GM12874 (cell line): ENCODE measurements around the gene ABCC3.

Experiments used
- CTCF ChIP-seq: IDR thresholded peaks from 2 replicates; pipeline ENCODE4 v1.5.1; 2011; ENCODE audit warnings: low read depth, mild to moderate bottlenecking, control low read depth, low read length, moderate library complexity; ENCODE audit not compliant: insufficient read depth

The ABCC3 gene

DNA sequence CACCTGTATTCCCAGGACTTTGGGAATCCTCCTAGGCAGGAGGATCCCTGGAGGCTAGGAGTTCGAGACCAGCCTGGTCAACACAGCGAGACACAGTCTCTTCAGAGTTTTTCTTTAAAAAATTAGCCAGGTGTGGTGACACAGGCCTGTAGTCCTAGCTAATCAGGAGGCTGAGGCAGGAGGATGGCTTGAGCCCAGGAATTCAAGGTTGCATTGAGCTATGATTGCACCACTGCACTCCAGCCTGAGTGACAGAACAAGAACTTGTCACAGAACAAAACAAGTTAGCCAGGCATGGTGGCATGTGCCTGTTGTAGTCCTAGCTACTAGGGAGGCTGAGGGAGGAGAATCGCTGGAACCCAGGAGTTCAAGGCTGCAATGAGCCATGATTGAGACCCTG is 48.3 kb downstream of the ABCC3 start:
- TF ChIP-seq CTCF = no peak

DNA sequence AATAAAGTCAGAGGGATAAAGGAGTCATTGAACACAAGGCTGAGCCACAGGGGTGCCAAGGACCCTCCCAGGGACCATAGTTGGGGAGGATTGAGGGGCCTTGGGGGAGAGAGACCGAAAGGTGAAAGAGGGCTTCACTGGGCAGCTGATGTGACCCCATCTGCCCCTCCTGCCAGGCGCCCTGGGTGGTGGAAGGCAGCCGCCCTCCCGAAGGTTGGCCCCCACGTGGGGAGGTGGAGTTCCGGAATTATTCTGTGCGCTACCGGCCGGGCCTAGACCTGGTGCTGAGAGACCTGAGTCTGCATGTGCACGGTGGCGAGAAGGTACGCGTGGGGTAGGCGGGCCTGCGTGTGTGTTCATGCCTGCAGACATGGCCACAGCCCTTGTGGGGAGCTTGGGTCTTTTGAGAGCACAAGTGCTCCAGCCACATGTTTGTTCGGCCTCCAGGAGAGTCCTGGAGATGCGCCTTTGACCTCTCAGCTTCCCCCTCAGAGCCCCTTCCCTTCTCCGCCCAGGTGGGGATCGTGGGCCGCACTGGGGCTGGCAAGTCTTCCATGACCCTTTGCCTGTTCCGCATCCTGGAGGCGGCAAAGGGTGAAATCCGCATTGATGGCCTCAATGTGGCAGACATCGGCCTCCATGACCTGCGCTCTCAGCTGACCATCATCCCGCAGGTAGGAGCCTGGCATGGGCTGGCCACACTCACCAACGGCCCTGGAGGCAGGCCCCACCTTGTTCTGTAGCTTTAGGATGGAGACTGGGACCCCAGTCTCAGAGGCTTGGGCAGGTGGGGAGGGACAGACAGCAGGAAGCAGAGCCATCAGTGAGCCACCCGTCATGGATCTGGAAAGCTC is 49.0 kb downstream of the ABCC3 start:
- no peak for TF ChIP-seq CTCF

GRCh38 chr17:50684288-50684611 is 49.6 kb downstream of the ABCC3 start:
- TF ChIP-seq CTCF = no peak

DNA sequence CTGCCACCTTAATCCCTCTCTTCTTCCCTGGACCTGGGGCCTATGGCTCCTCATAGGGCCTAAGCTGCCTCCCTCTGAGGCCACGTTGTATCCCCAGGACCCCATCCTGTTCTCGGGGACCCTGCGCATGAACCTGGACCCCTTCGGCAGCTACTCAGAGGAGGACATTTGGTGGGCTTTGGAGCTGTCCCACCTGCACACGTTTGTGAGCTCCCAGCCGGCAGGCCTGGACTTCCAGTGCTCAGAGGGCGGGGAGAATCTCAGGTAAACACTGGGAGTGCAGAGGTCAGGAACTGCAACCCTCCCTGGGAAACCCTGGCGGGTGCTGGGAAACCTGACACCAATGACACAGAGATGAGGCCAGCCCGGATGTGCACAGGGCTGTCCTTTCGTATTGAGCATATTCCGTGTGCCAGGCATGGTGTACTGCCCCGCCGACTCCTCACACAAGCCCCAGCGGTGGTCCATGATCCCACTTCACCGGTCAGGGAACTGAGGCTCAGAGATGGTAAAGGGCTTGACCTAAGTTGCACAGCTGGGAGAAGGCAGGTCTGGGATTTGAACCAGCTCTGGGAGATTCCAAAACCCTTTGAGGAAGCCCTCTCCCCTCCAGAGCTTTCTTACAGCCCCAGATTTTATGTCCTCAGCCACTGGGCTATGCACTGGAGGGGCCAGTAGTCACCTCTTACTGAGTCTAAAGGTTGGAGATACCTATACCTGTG is 50.1 kb downstream of the ABCC3 start:
- TF ChIP-seq CTCF = no peak

- TF ChIP-seq CTCF = no peak
Measured at GRCh38 chr17:50685334-50685665, 50.6 kb downstream of the ABCC3 start.

GRCh38 chr17:50685691-50686493 is 51.2 kb downstream of the ABCC3 start:
- no peak for TF ChIP-seq CTCF
